SK-N-MC (cell line): ENCODE measurements around the gene TACR1.

Experiments
- EZH2 ChIP-seq: fragments of 200-600 bp; sonication (generic); IDR thresholded peaks from one replicate; pipeline ENCODE4 v1.6.1; 2017; ENCODE audit warnings: antibody characterized with exemption
- POLR2AphosphoS5 ChIP-seq: IDR thresholded peaks from 2 replicates; pipeline ENCODE4 v1.6.1; 2012; ENCODE audit warnings: mild to moderate bottlenecking, low read depth, low read length, borderline replicate concordance

DNA sequence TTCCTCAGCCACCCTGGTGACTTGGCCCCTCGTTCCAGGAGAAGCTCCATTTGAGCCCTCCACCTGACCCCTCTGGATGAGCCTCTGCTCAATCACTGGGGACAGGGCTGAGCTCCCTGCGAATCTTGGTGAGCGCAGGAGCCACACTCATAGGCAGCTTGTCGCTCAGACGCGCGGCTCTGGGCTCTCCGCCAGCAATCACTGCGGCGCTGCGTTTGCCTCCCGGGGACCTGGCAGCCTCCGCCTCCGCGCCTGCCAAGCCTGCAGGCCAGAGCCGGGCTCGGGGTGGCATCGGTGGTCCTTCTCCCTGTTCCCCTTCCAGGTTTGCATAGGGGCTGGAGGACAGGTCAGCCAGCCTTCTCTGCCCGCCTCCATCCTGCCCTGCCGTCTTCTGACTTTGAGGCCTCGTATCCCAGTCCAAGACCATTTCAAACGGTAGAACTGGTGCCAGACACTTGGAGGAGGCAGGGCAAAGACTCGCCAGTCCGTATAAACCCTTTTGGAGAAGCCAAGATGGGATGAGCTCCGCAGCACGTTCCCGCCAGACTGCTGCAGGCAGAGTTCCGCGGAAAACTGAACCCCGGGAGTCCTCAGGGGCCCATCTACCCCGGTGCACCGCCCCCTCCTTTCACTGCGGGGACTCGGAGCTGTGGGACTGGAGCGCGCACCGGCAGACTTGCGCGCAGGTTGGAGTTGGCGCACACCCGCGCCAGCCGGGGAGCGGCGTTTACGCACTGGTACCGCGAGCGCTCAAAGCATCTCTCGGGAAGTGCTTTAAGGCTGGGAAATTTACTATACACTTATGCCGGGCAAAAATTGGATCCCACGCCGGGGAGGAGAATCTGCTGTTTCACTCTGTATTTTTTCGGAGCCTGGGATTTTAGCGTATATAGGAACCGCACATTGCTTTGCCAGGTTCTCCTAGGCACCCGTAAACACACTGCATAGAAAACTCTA lies 1.1 kb upstream of the TACR1 start:
- TF ChIP-seq EZH2 (peak; percentile 82), POLR2AphosphoS5 (no peak)
